Heart right ventricle (tissue), 16 donors: ENCODE measurements around the gene MYF5. TPM values are rescaled to one million over a fixed set of nuclear protein-coding genes. Genes with fewer than 3 reads are reported as not detected.

ENCODE experiments used
- ATAC-seq, 8 donors: fragments of 200-7000 bp; cut with Tn5 transposase; one replicate each; pipeline ENCODE4 v1.9.1; 2020; ENCODE audit warnings: mild to moderate bottlenecking in 8 of 8, moderate library complexity in 8 of 8, moderate number of reproducible peaks in 1 of 8
- DNase-seq, 2 donors: peaks; one replicate each; pipeline ENCODE4 v3.0.0-alpha.2; 2020
- H3K27ac ChIP-seq, 10 donors: fragments of 200-600 bp; sonication (generic) in 2 of 10; one replicate each; pipeline versions ENCODE4 v1.5.0 to v1.8.0; 2020 to 2022; ENCODE audit warnings: mild to moderate bottlenecking in 3 of 10
- H3K27me3 ChIP-seq, 7 donors: fragments of 200-600 bp; one replicate each; pipeline ENCODE4 v1.8.0; 2021 to 2022; ENCODE audit warnings: mild to moderate bottlenecking in 2 of 7
- H3K36me3 ChIP-seq, 9 donors: fragments of 200-600 bp; sonication (generic) in 1 of 9; one replicate each; pipeline versions ENCODE4 v1.5.0 to v1.8.0; 2020 to 2022; ENCODE audit warnings: mild to moderate bottlenecking in 2 of 9
- H3K4me1 ChIP-seq, 9 donors: fragments of 200-600 bp; sonication (generic) in 1 of 9; one replicate each; pipeline versions ENCODE4 v1.5.0 to v1.8.0; 2020 to 2022; ENCODE audit warnings: mild to moderate bottlenecking in 4 of 9
- H3K4me3 ChIP-seq, 10 donors: fragments of 200-600 bp; sonication (generic) in 2 of 10; one replicate each; pipeline versions ENCODE4 v1.5.0 to v1.8.0; 2020 to 2022; ENCODE audit warnings: mild to moderate bottlenecking in 7 of 10, moderate library complexity in 2 of 10
- H3K9me3 ChIP-seq, 11 donors: fragments of 200-600 bp in 10 of 11; sonication (generic) in 2 of 11; one replicate each; pipeline versions ENCODE4 v1.5.0 to v1.8.0; 2013 to 2022; ENCODE audit warnings: mild to moderate bottlenecking in 2 of 11, control low read depth in 1 of 11, moderate library complexity in 1 of 11
- CTCF ChIP-seq, 9 donors: fragments of 200-600 bp; sonication (generic) in 2 of 9; IDR thresholded peaks; one replicate each; pipeline versions ENCODE4 v1.5.0 to v1.8.0; 2021 to 2022; ENCODE audit warnings: antibody characterized with exemption in 9 of 9, mild to moderate bottlenecking in 5 of 9, moderate library complexity in 1 of 9
- WGBS, 2 donors: extraction: QIAGEN DNeasy Blood & Tissue Kit; methylation state at CpG; one replicate each; pipeline ENCODE4 v1.1.7; 2013; ENCODE audit warnings: inconsistent platforms in 1 of 2; 5-methylcytosine and 5-hydroxymethylcytosine counted together
- intact Hi-C, 10 donors: fragments of 100-400 bp; cut with DNase I; formaldehyde crosslinking; loops; one replicate each; pipeline versions ENCODE4 v1.11.1 to v1.14.2; 2022
- polyA plus RNA-seq, 2 donors: library from polyadenylated mRNA; stranded (reverse); fragments of 200-250 nt; gene quantifications; one replicate each; pipeline ENCODE4 v1.2.3, GENCODE V29; 2013
- total RNA-seq, 10 donors: library from RNA; stranded (reverse); fragmentation: NEBNext Ultra II Directional in 3 of 10; extraction: Animal tissue kit (Norgen Biotek cat#: 25700) in 3 of 10; gene quantifications; one replicate each; pipeline versions ENCODE4 v1.2.1 to v1.2.4, GENCODE V29; 2021 to 2023
- donor health status: Arrhythmogenic right ventricular cardiomyopathy.
- donor health status: ischemic (EF 13 %, LVEDD 7.1; RV severe dilation, severe dysfunction).
- donor health status: healthy with polysubstance abuse.
- donor health status: DM: no; HTN: yes; CAD: no.
- donor health status: DM: no; HTN: no; CAD: no.
- donor health status: ischemic (EF 25% LVEDD 6.9; RV normal size, moderate dysfunction).
- donor health status: ischemic (EF 25% LVEDD 5.7; RV mildly dilated, moderate dysfunction).
- donor health status: healthy.
- donor health status: DM: yes; HTN: yes; CAD: no.
- donor health status: Ischemic cardiomyopathy.
- donor health status: ischemic (EF 35%, LVEDD 5.7; RV mildly dilated, moderate dysfunction).
- donor health status: nonischemic (EF 11% LVEDD 7.7; RV severe dilation, severe dysfunction).
- donor health status: DM: yes; HTN: yes; CAD: no.
- donor health status: PGD.
- donor health status: ischemic (EF 29% LVEDD 5.4; RV normal size, mild dysfunction).
- donor health status: nonischemic (EF 23%, LVEDD 6.1; RV moderate dilation, normal function).

The MYF5 gene
- total and polyA plus RNA-seq, 12 donors, result not detected

- Histone ChIP-seq H3K27ac (no peak overlapping the region), H3K4me1 (peaks cover 0 to 7% (median 3%) of the 10 kb centered on the region in 9 donors), H3K36me3 (no peaks in the 10 kb centered on the region), H3K9me3 (no peaks in the 10 kb centered on the region), H3K27me3 (no peaks in the 10 kb centered on the region), H3K4me3 (no peak overlapping the region)
- WGBS, 2 donors, result 66 to 78% methylated on average over 7 of the region's 7 CpGs
- no peak for DNase-seq
- TF ChIP-seq CTCF (IDR thresholded peaks at IDR 0.05), result no peak
- intact Hi-C loops, result no loop called here
- no peak for ATAC-seq
Measured at GRCh38 chr12:80698256-80698655, 18.5 kb upstream of the MYF5 start.

- DNase-seq (no peak), ATAC-seq (no peak)
- no peak for TF ChIP-seq CTCF (IDR thresholded peaks at IDR 0.05)
- Histone ChIP-seq H3K4me3 (no peak overlapping the region), H3K4me1 (peaks cover 0 to 10% (median 4%) of the 10 kb centered on the region in 9 donors), H3K27me3 (no peaks in the 10 kb centered on the region), H3K27ac (no peak overlapping the region), H3K9me3 (no peaks in the 10 kb centered on the region), H3K36me3 (no peaks in the 10 kb centered on the region)
- intact Hi-C loops, result no loop called here
- WGBS, 2 donors, result 81 to 82% methylated on average over 7 of the region's 7 CpGs
Measured at GRCh38 chr12:80698847-80699542, 17.7 kb upstream of the MYF5 start.

DNA sequence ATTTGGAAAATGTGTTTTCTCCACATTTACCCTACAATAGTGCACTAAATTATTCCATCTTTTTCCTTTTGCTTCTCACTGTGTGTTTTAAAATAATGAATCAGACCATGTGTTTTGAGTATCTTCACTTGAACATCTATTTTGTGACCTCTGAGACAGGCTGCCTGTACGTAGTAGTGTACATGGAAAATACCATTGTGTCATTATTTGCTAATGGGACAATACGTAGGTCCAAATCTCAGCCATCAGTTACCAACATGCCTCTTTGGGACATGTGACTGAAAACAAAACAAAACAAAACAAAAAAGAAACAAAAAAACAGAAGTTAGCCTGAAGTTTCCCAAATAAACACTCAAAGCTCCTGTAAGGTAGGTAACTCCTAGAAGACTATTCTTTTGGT lies 16.4 kb upstream of the MYF5 start:
- Histone ChIP-seq H3K4me3 (no peak overlapping the region), H3K4me1 (peaks cover 0 to 10% (median 4%) of the 10 kb centered on the region in 9 donors), H3K36me3 (no peaks in the 10 kb centered on the region), H3K9me3 (no peaks in the 10 kb centered on the region), H3K27me3 (no peaks in the 10 kb centered on the region), H3K27ac (no peak overlapping the region)
- ATAC-seq (no peak), DNase-seq (no peak)
- intact Hi-C loops, result no loop called here
- 81 to 87% methylated on average over 2 of the region's 2 CpGs for WGBS, 2 donors
- no peak for TF ChIP-seq CTCF (IDR thresholded peaks at IDR 0.05)

DNA sequence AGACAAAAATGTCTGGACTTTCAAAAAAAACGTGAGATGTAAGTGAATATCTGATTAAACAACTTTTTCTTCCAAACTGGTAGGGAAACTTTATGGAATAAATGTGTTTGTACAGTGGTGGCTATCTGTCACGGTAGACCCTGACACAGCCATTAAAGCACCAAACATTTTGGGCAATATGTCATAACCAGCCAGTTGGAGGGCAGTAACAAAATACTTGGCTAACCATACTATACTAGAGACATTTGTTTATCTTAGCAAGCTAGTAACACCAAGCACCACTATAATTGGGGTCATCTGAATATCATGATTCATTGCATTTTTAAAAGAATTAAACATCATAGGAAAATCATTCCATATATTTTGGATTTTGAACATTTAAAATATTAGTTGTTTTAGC lies 15.3 kb upstream of the MYF5 start:
- Histone ChIP-seq H3K27me3 (no peaks in the 10 kb centered on the region), H3K4me1 (peaks cover 0 to 10% (median 4%) of the 10 kb centered on the region in 9 donors), H3K27ac (no peak overlapping the region), H3K9me3 (no peaks in the 10 kb centered on the region), H3K4me3 (no peak overlapping the region), H3K36me3 (no peaks in the 10 kb centered on the region)
- 80 to 90% methylated on average over 2 of the region's 2 CpGs for WGBS, 2 donors
- intact Hi-C loops, result no loop called here
- no peak for DNase-seq
- ATAC-seq, result no peak
- no peak for TF ChIP-seq CTCF (IDR thresholded peaks at IDR 0.05)
